ENCODE data around the gene LHX6.

- TF ChIP-seq CTCF (IDR thresholded peaks at IDR 0.05) (no peak), ZFX (IDR thresholded peaks at IDR 0.05; ENCODE audit: borderline replicate concordance) (no peak)
Measured at GRCh38 chr9:122219856-122220672, 8.7 kb downstream of the LHX6 start.

Measured in 22Rv1 (cell line).